BJ (cell line): ENCODE data around the gene CLTRN. TPM values are rescaled to one million over a fixed set of nuclear protein-coding genes. Genes with fewer than 3 reads are reported as not detected.
"Not testable (repeated sequence)": the region's sequence is repeated elsewhere in the genome, so short reads cannot be mapped to it uniquely, and the experiment has no call there.

ENCODE experiments used
- CTCF ChIA-PET: fragments of 350-600 bp; formaldehyde crosslinking; extraction: SDS; loops from one replicate; lab custom pipeline; 2021; ENCODE audit warnings: antibody characterized with exemption, inconsistent platforms; lab: Yijun Ruan, JAX
- POLR2A ChIA-PET: fragments of 300-600 bp; sonication (Branson Sonifier 250); formaldehyde crosslinking; extraction: SDS; loops from one replicate; lab custom pipeline; 2021; ENCODE audit warnings: antibody characterized with exemption; lab: Charles Lee
- DNase-seq: peaks from one replicate; pipeline ENCODE4 v3.0.0-alpha.2; 2011; ENCODE audit warnings: low read depth
- H3K27me3 ChIP-seq: 2 replicates; pipeline ENCODE4 v1.6.0; 2011; ENCODE audit warnings: low read length; ENCODE audit not compliant: control insufficient read depth, insufficient read depth
- H3K36me3 ChIP-seq: 2 replicates; pipeline ENCODE4 v1.5.1; 2011; ENCODE audit warnings: low read length; ENCODE audit not compliant: control insufficient read depth, insufficient read depth
- H3K4me3 ChIP-seq: 2 replicates; pipeline ENCODE4 v1.5.1; 2011; ENCODE audit warnings: low read depth, mild to moderate bottlenecking, control low read depth, low read length
- CTCF ChIP-seq: IDR thresholded peaks from 2 replicates; pipeline ENCODE4 v1.5.1; 2011; ENCODE audit warnings: low read depth, mild to moderate bottlenecking, control low read depth, inconsistent platforms, low read length, moderate library complexity; ENCODE audit not compliant: insufficient read depth
- polyA minus RNA-seq: library from RNA; depleted of rRNA, polyadenylated mRNA; stranded (reverse); fragments of >200 nt; gene quantifications from 2 replicates; pipeline ENCODE4 v1.2.3, GENCODE V29; 2011; rRNA and poly(A)+ RNA removed
- polyA plus RNA-seq: library from polyadenylated mRNA; depleted of rRNA; stranded (reverse); fragments of >200 nt; gene quantifications from 2 replicates; pipeline ENCODE4 v1.2.3, GENCODE V29; 2011; rRNA removed

CLTRN gene, protein sequence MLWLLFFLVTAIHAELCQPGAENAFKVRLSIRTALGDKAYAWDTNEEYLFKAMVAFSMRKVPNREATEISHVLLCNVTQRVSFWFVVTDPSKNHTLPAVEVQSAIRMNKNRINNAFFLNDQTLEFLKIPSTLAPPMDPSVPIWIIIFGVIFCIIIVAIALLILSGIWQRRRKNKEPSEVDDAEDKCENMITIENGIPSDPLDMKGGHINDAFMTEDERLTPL
- polyA plus RNA-seq (0.15 and 0.21 TPM in 2 replicates), polyA minus RNA-seq (not detected in 2 replicates)

- CTCF ChIA-PET = no interaction called here
- Histone ChIP-seq H3K4me3 (no peak within 1 kb of the TSS), H3K27me3 (0 out of 2 replicates have a peak, but pooled peaks cover 1% of the 10 kb centered on the region), H3K36me3 (no peaks in the 10 kb centered on the region)
- POLR2A ChIA-PET = no interaction called here
- DNase-seq = no peak
- no peak for TF ChIP-seq CTCF
Measured at GRCh38 chrX:15664487-15665444, at the start of gene CLTRN. CLTRN (minus strand) TSS chrX:15664805; CDS start chrX:15664775, 30 bp downstream.

- H3K36me3 ChIP-seq, H3K4me3 ChIP-seq, POLR2A ChIA-PET, H3K27me3 ChIP-seq, DNase-seq, CTCF ChIA-PET: not testable (repeated sequence)
Measured at GRCh38 chrX:15704273-15704672, 39.7 kb upstream of the CLTRN start.

DNA sequence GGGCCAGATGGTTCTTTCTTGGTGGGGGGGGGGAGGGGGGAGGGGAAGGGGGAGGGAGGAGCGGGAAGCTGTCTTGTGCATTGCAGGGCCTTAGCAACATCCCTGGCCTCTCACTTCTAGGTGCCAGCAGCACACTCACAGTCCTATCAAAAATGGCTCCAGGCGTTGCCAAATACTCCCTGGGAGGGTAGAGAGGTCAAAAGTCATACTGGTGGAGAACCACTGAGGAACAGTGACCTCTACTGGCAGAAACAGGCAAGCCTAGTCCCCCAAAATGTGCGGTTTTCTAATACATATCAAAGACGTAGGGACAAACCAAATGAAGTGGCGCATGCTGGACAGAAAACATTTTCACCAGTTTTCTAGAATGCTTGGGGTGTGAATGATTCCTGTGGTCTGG lies 39.2 kb upstream of the CLTRN start:
- H3K36me3 ChIP-seq, H3K27me3 ChIP-seq, CTCF ChIA-PET, H3K4me3 ChIP-seq, DNase-seq, POLR2A ChIA-PET: not testable (repeated sequence)

DNA sequence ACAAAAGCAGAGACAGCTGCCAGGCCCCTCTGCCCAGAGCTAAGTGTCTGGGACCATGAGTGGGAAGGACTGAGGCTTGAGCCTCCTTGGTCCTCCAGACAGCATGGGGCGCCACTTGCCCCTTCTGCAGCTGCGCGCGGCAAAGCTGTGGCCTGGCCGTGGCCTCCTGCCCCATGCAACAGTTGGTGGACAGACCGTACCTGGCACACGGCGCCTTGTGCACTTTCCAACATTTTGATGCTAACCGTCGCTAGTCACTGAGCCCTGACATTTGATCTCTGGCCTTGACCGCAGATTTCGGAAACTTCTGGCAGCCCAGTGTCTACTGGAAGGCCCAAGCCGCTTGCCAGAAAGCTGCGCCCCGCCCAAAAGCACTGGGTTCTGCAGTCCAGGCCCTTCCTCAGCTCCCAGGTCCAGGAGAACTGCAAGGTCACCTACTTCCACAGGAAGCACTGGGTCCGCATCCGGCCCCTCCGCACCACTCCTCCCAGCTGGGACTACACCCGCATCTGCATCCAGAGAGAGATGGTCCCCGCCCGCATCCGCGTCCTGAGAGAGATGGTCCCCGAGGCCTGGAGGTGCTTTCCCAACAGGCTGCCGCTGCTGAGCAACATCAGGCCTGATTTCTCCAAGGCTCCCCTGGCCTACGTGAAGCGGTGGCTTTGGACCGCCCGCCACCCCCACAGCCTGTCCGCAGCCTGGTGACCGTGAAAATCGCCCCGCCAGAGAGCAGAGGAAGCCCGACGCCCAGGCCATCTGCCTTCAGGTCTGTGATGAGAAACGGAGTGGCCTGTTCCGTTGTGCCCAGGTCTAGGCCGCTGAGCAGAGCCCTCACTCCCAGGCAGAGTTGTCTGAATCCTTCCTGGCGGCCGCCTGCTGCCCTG lies 38.1 kb upstream of the CLTRN start:
- no peak for TF ChIP-seq CTCF
- POLR2A ChIA-PET = no interaction called here
- Histone ChIP-seq H3K4me3 (no peak overlapping the region), H3K27me3 (no peaks in the 10 kb centered on the region), H3K36me3 (no peaks in the 10 kb centered on the region)
- CTCF ChIA-PET = no interaction called here
- no peak for DNase-seq

DNA sequence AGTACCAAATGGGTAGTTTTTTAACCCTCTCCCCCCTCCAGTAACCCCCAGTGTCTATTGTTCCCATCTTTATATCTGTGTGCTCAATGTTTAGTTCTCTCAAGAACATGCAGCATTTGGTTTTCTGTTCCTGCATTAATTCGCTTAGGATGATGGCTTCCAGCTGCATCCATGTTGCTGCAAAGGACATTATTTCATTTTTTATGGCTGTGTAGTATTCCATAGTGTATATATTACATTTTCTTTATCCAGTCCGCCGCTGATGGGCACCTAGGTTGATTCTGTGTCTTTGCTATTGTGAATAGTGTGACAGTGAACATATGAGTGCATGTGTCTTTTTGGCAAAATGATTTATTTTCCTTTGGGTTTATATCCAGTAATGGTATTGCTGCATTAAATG lies 31.9 kb upstream of the CLTRN start:
- no peak for TF ChIP-seq CTCF
- DNase-seq = no peak
- H3K36me3 ChIP-seq = no peaks in the 10 kb centered on the region
- H3K27me3 ChIP-seq = no peaks in the 10 kb centered on the region
- CTCF ChIA-PET = no interaction called here
- POLR2A ChIA-PET = no interaction called here
- H3K4me3 ChIP-seq = no peak overlapping the region
